NCI-H2081 (cell line): Measurements from ENCODE around the gene XRCC3.

Source experiments
- DNase-seq, 2 experiments: peaks; one replicate each; lab custom pipeline; 2025; lab: John Stamatoyannopoulos, UW

Gene XRCC3

GRCh38 chr14:103726474-103726873 lies 11.2 kb upstream of the XRCC3 start:
- DNase-seq: no peak

DNA sequence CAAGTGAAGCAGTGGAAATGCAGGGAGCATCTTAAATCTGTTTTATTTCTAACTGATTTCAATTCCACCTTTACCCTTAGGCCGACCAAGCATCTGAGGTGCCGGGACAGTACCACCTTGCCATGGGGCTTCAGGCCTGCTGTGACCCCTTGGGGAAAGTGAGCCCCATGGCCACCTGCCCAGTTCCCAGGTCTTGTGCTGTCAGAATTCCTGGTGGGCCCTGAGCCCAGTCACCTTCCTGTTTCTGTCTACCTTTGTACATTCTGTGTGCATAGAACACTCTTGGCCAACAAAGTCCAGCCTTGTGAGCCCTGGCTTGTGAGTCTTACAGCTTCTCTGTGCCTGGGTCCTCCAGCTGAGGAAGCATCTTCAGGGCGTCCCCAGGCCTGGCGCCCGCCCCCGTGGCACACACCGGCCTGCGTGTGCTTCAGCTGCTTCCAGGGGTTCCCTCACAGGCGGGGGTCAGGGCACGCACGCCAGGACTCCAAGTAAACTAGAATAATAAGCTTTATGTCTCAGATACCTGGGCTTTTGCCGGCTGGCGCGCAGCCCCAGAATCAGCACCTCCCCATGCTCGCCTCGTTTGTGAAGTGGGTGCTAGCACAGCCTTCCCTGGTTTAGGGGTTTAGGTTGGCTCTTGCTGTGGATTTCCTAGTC lies 10.6 kb upstream of the XRCC3 start:
- no peak for DNase-seq

DNA sequence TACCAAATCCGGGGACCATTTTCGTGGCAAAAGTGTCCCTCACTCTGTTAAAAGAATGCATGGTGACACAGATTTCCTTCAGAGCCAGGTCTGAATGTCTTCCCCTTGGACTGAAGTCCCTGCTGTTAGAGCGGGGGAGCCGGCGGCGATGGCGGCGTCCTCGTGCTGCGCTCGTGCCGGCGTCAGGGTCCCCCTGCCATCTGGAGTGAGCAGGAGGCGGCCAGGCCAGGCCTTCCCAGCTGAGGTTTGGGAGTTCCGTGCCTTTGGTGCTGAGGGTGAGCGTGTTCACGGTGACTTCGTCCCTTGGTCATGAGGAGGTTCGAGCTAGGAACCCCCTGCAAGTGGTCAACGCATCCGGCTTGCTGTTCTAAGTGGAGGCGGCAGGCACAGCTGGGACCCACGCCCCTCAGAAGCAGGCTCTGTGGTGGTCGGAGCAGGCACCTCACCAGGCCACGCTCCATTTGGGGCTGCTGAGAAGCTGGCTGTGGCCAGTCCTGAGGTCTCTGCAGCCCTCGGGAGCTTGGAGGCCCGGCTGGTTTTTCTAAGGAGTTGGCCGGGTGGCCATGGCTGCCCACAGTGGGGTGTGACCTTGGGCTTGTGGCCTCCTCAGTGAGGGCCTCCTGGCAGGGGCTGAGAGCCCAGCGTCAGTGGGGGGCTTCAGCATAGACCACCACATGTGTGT lies 9.9 kb upstream of the XRCC3 start:
- DNase-seq: no peak

DNA sequence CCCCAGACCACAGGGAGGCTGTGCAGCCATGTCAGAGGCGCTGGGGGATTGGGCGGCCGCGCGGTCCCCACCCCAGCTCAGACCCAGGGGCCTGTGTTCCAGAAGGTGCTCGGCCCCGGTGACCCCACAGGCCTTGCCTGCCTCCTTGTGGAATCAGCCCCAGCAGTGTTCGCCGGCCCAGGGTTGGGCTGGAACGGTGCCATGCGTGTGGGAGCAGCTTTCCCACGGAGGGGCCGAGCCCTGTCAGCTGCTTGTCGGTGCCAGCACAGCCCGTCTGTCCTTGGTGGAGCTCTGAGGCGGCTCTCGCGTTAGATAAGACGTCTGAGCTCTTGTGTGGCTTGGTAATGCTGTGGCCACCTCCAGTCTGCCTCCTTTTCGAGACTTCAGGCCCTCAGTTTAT lies 8.9 kb upstream of the XRCC3 start:
- DNase-seq: no peak

- no peak for DNase-seq
Observed at GRCh38 chr14:103723748-103724081, 8.5 kb upstream of the XRCC3 start.

GRCh38 chr14:103721334-103722120 lies 6.3 kb upstream of the XRCC3 start:
- DNase-seq: no peak

DNA sequence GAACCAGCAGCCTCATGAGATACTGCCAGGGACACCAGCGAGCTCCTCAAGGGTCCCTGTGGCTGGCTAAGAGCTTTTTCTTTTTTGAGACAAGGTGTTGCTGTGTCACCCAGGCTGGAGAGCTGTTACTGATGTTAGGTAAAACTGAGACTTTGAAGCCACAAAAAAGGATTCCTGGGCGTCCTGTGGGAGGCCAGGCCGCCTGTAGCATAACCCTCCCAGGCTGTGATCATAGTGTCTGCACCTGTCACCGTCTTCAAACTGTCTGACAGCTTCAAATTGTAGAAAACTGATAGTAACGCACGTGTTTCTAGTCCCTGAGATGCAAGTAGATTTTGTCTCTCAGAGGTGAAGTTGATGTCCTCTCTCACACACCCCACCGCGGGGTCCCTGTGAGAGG lies 4.5 kb upstream of the XRCC3 start:
- no peak for DNase-seq

DNA sequence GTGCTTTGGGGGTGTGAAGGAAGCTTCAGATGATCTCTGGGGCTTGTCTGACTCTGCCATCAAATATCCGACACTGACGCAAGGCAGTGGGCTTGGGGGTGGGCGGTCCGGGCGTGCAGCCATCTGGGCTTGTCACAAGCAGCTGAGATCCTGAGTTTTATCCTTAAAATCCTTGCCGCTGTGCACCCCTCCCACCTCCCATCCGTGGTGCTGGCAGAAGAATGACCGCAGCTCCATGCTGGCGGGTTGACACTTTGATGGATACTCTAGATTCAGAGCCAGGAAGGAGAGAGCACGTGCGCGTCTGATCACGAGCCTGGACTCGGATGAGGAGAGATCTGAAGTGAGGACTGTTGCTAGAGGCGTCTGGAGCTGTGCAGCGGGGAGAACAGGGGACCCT lies 3.3 kb upstream of the XRCC3 start:
- no peak for DNase-seq

DNA sequence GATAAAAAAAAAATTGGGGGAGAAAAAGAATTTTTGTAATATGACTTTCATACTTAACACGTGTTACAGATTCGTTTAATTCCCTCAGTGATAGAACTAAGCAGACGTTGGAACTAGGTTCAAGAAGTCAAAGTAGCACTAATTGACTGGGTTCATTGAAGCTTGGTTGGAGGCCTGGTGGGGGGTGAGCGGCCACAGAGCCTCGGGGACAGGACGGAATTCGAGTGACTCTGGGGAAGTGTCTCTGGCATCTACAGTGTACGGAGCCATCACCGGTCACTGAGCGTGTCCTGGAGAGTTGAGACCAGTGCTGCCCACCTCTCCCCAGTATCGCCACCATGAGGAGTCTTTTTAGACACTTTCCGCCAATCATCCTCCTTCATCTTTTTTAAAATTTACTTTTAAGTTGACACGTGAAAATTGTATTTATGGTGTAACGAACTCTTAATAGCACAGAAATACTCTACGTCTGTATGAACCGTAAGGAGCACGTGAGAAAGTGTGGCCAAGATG lies 1.7 kb upstream of the XRCC3 start:
- no peak for DNase-seq

GRCh38 chr14:103716091-103716801 lies 995 bp upstream of the XRCC3 start:
- peak; percentile 24 to 28 for DNase-seq

- no peak for DNase-seq
Observed at GRCh38 chr14:103714063-103714724, 1.1 kb downstream of the XRCC3 start.

DNA sequence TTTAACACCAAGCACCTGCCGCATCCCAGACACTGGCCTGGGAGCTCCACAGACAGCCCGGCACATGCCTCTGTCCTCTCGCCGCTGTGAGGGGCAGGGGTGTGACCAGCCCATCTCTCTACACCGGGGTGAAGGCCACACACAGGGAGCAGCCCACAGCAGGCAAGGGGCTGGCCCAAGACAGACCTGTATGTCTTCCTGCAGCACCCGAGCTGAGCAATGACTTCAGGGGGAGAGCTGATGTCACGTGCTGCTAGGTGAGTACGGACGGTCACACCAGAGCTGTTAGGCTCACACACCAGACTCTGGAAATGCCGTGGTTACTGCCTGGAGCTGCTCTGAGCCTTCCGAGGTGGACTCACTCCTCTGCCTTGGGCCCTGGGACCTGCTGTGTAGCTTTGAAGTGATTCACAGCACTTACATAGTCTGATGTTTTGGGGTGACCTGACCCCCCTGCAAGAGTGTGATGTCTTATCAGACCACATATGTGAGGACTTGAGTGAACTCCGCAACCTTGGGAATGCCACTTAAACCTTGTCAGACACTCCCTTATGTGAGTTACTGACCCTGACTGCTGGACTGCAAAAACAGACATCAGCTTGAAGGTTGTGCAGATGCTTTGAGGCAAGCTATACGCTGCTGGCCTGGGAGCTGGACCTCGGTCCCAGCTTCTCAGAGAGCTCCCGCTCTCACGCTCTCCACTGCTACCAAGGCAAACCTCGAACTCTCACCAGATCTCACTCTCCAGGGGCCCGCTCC lies 1.8 kb downstream of the XRCC3 start:
- DNase-seq: no peak

- no peak for DNase-seq
Observed at GRCh38 chr14:103712633-103713247, 2.5 kb downstream of the XRCC3 start.

- peak; percentile 50 to 81 for DNase-seq
Observed at GRCh38 chr14:103711516-103712431, 3.5 kb downstream of the XRCC3 start.

- peak; percentile 41 to 51 for DNase-seq
Observed at GRCh38 chr14:103710771-103711377, 4.4 kb downstream of the XRCC3 start.

- no peak for DNase-seq
Observed at GRCh38 chr14:103709814-103710213, 5.4 kb downstream of the XRCC3 start.

- DNase-seq: no peak
Observed at GRCh38 chr14:103708750-103709187, 6.5 kb downstream of the XRCC3 start.

- peak; percentile 29 to 38 for DNase-seq
Observed at GRCh38 chr14:103707329-103708263, 7.7 kb downstream of the XRCC3 start.
